Stimulated activated CD8-positive, alpha-beta memory T cell treated with anti-CD3 and anti-CD28 coated beads, Interleukin-4, amount 100 ng/mL, for 48 hours (primary cell): ENCODE results near the gene GMPPA.

Experiments
- DNase-seq: peaks from one replicate; pipeline ENCODE4 v3.0.0-alpha.2; 2020

The GMPPA gene

DNA sequence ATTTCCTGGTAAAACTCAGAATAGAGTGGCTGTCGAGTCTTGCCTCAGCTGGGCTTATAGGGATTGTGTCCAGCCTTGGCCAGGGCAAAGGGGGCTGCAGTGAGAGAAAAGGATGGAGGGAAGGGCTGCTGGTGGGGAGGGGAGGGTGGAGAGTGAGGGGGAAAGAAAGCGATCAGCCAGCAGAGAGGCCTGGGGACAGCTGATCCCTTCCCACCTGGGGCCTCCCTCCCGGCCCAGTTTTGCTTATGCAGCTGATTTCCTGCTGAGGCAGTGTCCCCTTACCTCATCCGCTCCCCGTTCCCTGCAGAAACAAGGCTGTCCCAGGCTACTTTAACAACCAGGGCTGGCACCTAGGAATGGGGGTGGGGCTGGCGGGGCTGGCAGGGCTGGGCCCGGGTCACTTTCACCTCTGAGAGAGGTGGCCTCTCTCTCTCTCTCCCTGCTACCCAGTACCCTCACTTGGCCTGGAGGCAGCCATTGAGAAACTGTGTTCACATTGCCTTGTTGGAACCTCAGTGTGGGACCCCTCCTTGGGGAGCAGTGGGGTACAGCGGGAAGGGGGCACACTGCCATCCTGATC lies 12.2 kb upstream of the GMPPA start:
- no peak for DNase-seq

DNA sequence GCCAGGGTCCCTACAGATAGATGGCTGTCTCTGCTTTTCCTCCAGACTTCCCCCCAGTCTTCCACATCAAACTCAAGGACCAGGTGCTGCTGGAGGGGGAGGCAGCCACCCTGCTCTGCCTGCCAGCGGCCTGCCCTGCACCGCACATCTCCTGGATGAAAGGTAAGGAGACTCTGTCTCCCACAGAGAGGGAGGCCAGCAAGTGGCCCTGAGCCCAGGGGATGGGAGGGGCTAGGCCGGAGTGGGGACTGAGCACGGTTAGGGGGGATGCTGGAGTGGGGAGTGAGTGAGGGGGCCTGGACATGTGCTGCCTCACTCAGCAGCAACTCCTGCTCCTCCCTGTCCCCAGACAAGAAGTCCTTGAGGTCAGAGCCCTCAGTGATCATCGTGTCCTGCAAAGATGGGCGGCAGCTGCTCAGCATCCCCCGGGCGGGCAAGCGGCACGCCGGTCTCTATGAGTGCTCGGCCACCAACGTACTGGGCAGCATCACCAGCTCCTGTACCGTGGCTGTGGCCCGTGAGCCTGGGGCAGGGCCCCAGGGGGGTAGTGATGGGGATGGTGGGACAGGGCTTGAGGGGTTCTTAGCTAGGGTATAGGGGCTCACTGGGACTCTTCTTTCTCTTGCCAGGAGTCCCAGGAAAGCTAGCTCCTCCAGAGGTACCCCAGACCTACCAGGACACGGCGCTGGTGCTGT lies 10.4 kb upstream of the GMPPA start:
- DNase-seq, result no peak

DNA sequence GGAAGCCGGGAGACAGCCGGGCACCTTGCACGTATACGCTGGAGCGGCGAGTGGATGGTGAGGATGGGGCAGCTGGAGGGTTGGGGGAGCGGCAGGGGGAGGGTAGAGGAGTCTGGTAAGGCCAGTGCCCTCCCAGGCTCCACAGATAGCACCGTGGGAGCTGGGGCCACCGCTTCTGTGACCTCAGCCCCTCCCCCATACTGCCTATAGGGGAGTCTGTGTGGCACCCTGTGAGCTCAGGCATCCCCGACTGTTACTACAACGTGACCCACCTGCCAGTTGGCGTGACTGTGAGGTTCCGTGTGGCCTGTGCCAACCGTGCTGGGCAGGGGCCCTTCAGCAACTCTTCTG lies 9.9 kb upstream of the GMPPA start:
- no peak for DNase-seq

DNA sequence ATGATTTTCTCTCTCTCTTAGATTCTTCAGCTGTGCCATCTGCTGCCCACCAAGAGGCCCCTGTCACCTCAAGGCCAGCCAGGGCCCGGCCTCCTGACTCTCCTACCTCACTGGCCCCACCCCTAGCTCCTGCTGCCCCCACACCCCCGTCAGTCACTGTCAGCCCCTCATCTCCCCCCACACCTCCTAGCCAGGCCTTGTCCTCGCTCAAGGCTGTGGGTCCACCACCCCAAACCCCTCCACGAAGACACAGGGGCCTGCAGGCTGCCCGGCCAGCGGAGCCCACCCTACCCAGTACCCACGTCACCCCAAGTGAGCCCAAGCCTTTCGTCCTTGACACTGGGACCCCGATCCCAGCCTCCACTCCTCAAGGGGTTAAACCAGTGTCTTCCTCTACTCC lies 9.4 kb upstream of the GMPPA start:
- DNase-seq, result no peak

DNA sequence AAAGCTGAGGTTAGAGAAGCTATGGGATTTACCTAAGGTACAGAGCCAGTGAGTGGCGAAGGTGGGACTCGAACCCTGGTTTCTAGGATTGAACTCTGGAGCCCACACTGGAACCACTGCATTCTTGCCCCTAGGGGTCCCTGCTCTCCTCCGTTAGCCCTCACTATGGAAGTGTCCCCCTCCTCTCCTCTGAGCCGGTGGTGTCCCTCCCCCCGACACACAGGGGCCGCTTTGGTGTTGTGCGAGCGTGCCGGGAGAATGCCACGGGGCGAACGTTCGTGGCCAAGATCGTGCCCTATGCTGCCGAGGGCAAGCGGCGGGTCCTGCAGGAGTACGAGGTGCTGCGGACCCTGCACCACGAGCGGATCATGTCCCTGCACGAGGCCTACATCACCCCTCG lies 8.5 kb upstream of the GMPPA start:
- no peak for DNase-seq

- no peak for DNase-seq
Measured at GRCh38 chr2:219490600-219491130, 8.0 kb upstream of the GMPPA start.

DNA sequence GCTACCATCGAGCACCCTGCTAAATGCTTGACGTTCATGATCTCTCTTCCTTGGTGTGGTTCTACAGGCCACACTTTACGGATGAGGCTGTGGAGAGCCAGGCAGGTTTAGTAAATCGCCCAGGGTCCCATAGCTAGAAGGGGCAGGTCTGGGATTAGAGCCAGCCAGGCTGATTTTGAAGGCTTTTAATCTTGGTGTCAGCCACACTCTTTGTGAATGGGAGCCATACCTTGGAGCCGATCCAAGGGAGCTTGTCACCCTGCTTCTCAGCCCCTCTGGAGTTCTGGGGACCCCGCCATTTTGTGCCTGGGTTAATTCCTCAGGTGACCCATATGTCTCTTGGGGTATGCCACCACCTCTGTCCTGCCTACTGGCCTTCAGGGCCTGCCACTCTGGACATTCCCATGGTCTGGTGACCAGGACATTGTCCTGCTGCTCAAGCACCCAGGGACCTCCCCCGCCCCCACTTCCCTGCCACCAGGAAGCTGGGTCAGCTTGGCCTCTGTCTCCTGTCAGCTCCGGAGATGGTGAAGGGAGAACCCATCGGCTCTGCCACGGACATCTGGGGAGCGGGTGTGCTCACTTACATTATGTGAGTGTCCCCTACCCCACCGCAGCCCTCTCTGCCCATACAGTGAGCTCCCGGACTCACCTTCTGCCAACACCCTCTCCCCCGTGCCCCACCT lies 7.3 kb upstream of the GMPPA start:
- DNase-seq, result no peak

- no peak for DNase-seq
Measured at GRCh38 chr2:219492575-219492974, 6.1 kb upstream of the GMPPA start.

GRCh38 chr2:219493086-219493485 lies 5.6 kb upstream of the GMPPA start:
- no peak for DNase-seq

DNA sequence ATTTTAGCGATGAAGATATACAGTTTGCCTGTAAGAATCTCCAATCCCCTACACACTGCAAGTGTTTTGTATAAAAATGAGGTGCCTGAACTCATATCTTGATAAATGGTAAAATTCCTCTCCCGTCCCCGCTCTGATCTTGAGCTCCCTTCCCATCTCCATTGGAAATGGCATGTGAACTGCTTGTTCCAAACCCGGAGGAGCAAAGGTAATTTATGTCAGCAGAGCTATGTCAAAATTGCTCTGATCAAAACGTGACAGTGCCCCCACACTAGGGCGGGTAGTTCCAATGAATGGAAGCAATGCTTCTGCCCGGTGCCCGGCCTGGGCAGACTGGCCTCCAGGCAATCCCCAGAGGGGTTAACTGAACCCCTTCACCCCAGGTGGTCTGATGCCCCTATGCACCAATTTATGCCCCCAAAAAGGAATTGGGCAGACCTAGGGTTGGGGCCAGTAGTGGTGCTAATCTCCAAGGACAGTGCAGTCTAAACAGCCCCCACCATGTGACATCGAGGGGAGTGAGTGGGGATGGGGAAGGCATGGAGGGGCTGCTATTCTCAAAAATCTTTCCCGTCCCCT lies 3.6 kb upstream of the GMPPA start:
- no peak for DNase-seq

GRCh38 chr2:219495531-219496122 lies 3.1 kb upstream of the GMPPA start:
- peak; percentile 79 for DNase-seq

- no peak for DNase-seq
Measured at GRCh38 chr2:219496247-219496824, 2.4 kb upstream of the GMPPA start.

DNA sequence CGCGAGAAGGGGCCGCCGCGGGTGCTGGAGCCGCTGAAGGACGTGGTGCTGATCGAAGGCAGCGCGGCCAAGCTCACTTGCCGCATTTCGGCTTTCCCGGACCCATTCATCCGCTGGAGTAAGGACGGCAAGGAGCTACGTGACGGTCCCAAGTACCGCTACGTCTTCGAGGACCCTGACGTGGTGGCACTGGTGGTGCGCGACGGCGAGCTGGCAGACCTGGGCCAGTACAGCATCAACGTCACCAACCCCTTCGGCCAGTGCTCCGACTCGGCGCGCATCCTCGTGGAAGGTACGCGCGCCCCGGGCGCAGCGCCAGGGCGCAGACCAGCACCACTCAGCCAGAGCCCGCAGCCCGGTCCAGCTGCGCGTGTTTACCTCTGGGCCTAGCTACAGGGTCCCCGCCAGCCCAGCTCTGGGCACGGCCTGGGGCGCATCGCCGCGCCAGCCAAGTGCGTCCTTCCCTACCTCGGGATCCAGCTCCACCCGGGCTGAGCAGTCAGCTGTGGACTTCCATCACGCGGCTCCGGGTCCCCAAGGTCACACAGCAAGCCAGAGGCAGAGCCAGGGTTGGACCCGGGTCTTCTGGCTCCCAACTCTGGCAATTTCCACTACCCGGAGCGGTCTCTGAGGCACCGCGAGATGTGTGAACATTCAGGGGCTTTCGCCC lies 1.7 kb upstream of the GMPPA start:
- DNase-seq, result no peak

- peak; percentile 63 for DNase-seq
Measured at GRCh38 chr2:219497495-219498279, 1.0 kb upstream of the GMPPA start.

DNA sequence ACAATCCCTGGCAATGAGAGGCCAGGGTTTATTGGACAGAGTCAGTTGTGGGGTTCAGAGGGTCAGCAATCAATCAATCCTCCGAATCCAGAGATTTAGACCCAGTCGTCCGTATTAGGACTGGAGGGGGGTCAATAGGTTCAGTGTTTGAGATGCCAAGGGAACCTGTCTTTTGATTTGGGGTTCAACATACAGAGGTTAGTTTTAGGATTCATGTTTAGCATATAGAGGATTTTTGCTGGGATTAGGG lies 292 bp downstream of the GMPPA start:
- DNase-seq, result no peak

DNA sequence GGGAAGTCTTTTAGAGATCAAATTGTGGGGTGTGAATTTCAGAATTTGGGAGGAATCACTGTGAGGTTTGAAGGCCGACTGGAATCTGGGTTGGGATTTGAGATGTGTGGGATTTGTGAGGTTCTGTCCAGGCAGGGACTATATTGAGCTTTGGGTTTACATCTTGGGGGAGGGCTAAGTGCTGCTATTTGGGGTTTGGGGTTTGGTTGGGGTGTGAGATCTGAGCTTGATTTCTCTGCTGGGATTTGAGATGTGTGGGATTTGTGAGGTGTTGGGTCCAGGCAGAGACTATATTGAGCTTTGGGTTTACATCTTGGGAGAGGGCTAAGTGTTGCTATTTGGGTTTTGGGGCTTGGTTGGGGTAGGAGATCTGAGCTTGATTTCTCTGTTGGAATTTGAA lies 864 bp downstream of the GMPPA start:
- no peak for DNase-seq

- DNase-seq, result no peak
Measured at GRCh38 chr2:219500135-219500534, 1.4 kb downstream of the GMPPA start.

GRCh38 chr2:219501849-219502248 lies 3.2 kb downstream of the GMPPA start:
- no peak for DNase-seq

- DNase-seq, result no peak
Measured at GRCh38 chr2:219502618-219503017, 3.9 kb downstream of the GMPPA start.

- DNase-seq, result no peak
Measured at GRCh38 chr2:219505585-219505984, 6.9 kb downstream of the GMPPA start.

GRCh38 chr2:219506153-219506801 lies 7.6 kb downstream of the GMPPA start:
- no peak for DNase-seq
